GM10266 (cell line): ENCODE data around the gene IPO9.
A peak's percentile ranks its signal among the peaks of the same experiment; 100 is the strongest.

Experiments used
- DNase-seq: peaks from one replicate; pipeline ENCODE4 v3.0.0; 2012; ENCODE audit errors: extremely low spot score
- CTCF ChIP-seq: IDR thresholded peaks from 2 replicates; pipeline ENCODE4 v1.5.1; 2012; ENCODE audit warnings: mild to moderate bottlenecking, low read depth; ENCODE audit not compliant: control insufficient read depth, insufficient read depth; ENCODE audit errors: missing control alignments

IPO9 gene

GRCh38 chr1:201884425-201884824, 55.5 kb downstream of the IPO9 start:
- no peak for DNase-seq
- TF ChIP-seq CTCF, result no peak

GRCh38 chr1:201885531-201886075, 56.6 kb downstream of the IPO9 start:
- no peak for DNase-seq
- no peak for TF ChIP-seq CTCF

DNA sequence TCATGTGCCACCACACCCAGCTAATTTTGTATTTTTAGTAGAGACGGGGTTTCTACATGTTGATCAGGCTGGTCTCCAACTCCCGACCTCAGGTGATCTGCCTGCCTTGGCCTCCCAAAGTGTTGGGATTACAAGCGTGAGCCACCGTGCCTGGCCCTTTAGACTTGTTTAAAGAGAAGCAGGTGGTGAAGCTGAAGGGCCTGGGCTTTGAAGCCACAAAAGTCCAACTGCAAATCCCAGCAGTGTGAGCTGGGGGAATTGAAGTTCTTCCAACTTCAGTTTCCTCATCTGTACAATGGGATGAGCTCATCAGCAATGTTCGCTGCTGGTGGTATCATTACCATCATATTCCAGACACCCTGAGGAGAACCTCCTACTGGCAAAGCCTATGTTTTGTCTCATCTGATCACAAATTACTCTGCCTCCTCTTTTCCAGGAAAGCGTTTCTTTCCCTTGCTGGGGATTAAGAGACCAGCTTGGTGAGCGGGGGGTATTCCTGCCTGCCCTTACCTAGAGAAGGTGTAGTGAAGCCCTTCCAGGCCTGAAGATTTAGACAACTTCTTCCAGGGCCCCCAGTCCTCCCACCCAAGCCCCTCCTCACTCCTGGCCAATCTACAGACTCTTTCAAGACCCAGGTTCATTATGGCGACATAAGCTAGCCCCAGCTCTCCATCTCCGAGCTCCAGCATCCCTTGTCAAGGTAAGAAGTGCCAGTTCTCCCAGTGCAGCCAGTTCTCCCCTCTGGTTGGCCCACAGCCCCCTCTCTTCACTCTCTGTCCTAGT, 57.3 kb downstream of the IPO9 start:
- no peak for TF ChIP-seq CTCF
- no peak for DNase-seq

GRCh38 chr1:201887116-201887866, 58.3 kb downstream of the IPO9 start:
- no peak for DNase-seq
- no peak for TF ChIP-seq CTCF

DNA sequence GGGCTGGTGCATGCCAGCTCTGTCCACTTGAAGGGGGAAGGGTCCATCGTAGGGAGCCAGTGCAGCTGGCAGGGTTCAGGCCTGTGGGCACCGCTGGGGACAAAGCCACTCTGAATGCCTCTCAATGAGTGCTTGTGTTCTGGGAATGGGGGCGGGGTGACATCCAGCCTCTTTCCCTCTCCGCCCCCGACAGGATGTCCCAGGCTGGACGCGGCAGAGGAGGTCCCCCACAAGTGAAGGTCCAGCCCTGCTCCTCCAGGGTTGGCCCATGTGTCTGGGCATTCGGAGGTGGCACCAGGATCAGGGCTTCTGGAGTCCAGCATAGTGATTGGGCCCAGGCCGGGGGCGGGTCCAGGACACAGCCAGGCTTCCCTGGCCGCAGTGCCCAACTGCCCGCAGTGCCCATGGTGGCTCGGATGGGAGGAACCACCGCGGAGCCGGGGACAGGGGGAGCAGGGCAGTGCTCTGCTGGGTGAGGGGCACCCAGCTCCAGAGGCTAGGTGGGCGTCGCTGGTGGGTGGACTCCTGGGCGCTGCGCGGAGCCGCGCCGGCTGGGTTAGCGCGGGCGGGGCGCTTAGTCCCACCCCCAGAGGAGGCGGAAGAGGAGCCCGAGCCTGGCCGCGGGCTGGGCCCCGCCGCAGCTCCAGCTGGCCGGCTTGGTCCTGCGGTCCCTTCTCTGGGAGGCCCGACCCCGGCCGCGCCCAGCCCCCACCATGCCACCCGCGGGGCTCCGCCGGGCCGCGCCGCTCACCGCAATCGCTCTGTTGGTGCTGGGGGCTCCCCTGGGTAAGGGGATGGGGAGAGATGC, 59.5 kb downstream of the IPO9 start, which contains the start of gene SHISA4:
Gene SHISA4 (plus strand): TSS at position 617 of the 808 bp plus-strand sequence. CDS start 97 bp downstream, at position 714.
- no peak for TF ChIP-seq CTCF
- peak; percentile 68 for DNase-seq

GRCh38 chr1:201889090-201889968, 60.4 kb downstream of the IPO9 start:
- DNase-seq, result no peak
- TF ChIP-seq CTCF, result no peak
